ENCODE measurements around the gene PRDM16.
"Not testable (repeated sequence)": the region's sequence is repeated elsewhere in the genome, so short reads cannot be mapped to it uniquely, and the experiment has no call there.

PRDM16 gene

DNA sequence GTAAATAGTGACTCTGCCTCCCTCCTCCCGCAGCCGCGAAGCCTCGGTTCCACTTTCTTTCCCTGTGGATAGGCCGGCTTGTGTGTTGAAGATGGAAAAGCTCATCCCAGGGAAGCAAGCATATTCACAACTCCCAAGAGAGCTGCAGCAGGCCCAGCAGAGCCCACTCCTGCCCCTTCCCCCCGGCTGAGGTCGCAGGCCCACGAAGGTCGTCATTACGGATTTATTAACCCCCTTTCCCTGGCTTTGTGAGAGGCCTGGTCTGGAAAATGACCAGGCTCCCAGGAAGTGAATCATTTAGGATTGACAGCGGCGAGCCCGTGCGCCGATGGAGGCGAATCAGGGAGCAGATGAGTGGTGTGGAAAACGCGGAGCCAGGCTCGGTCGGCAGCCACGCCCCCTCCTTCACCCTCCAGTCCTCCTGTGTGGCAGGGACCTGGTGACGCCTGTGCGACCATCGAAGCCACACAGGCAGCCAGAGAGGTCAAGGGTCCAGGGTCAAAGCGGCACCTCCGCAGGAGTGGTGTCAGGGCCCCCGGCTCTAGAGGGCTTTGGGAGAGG lies 93.4 kb downstream of the PRDM16 start:
- no peak overlapping the region for H3K27ac ChIP-seq (ENCODE audit: low read length)
- no peaks in the 10 kb centered on the region for H4K20me1 ChIP-seq (ENCODE audit: insufficient read depth, low read length)
- H3K4me2 ChIP-seq (ENCODE audit: low read depth, low read length) = no peak overlapping the region
- no peaks in the 10 kb centered on the region for H3K79me2 ChIP-seq (ENCODE audit: low read length)
- H3K9me3 ChIP-seq (replicated peaks; ENCODE audit: insufficient read depth, low read length) = no peaks in the 10 kb centered on the region
- H3K4me1 ChIP-seq (ENCODE audit: low read length) = no peaks in the 10 kb centered on the region
- H3K4me3 ChIP-seq (ENCODE audit: low read length) = no peak overlapping the region
- DNase-seq = no peak
- TF ChIP-seq EZH2phosphoT487 (IDR thresholded peaks at IDR 0.05; ENCODE audit: low read length) (no peak), EZH2 (optimal IDR thresholded peaks at IDR 0.05; ENCODE audit: low read depth, low read length) (no peak)
- TF ChIP-seq, protein P1, sequence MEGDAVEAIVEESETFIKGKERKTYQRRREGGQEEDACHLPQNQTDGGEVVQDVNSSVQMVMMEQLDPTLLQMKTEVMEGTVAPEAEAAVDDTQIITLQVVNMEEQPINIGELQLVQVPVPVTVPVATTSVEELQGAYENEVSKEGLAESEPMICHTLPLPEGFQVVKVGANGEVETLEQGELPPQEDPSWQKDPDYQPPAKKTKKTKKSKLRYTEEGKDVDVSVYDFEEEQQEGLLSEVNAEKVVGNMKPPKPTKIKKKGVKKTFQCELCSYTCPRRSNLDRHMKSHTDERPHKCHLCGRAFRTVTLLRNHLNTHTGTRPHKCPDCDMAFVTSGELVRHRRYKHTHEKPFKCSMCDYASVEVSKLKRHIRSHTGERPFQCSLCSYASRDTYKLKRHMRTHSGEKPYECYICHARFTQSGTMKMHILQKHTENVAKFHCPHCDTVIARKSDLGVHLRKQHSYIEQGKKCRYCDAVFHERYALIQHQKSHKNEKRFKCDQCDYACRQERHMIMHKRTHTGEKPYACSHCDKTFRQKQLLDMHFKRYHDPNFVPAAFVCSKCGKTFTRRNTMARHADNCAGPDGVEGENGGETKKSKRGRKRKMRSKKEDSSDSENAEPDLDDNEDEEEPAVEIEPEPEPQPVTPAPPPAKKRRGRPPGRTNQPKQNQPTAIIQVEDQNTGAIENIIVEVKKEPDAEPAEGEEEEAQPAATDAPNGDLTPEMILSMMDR (IDR thresholded peaks at IDR 0.05; ENCODE audit: low read length) = no peak
- no peaks in the 10 kb centered on the region for H3K36me3 ChIP-seq (replicated peaks; ENCODE audit: insufficient read depth, low read length)
- H3K27me3 ChIP-seq (replicated peaks; ENCODE audit: insufficient read depth, low read length) = peaks cover 81% of the 10 kb centered on the region
- H3K9me2 ChIP-seq (replicated peaks; ENCODE audit: insufficient read depth, low read length) = no peaks in the 10 kb centered on the region
- no peak overlapping the region for H2AFZ ChIP-seq (ENCODE audit: low read length)
- H3F3A ChIP-seq (ENCODE audit: insufficient read depth, low read length) = no peaks in the 10 kb centered on the region
- no peak overlapping the region for H3K9ac ChIP-seq (ENCODE audit: low read length)

DNA sequence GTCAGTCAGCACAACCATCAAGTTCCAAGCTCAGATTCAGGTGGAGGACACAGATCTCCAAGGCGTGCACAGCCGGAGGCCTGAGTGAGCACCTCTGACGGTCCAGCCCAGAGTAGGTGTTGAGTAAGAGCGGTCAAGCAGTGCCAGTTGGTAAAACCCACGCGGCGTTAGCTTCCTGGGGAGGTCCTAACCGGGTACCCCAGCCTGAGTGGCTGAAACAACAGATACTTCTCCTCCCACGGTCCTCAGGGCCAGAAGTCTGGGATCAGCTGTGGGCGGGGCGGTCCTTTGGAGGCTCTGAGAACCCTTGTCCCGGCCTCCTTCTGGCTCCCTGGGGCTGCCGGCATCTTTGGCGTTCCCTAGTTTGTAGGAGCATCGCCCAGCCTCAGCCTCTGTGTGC lies 94.4 kb downstream of the PRDM16 start:
- Histone ChIP-seq H4K20me1 (ENCODE audit: insufficient read depth, low read length) (no peaks in the 10 kb centered on the region), H3F3A (ENCODE audit: insufficient read depth, low read length) (no peaks in the 10 kb centered on the region), H3K27me3 (replicated peaks; ENCODE audit: insufficient read depth, low read length) (peaks cover 73% of the 10 kb centered on the region), H3K9me3 (replicated peaks; ENCODE audit: insufficient read depth, low read length) (no peaks in the 10 kb centered on the region), H3K9me2 (replicated peaks; ENCODE audit: insufficient read depth, low read length) (no peaks in the 10 kb centered on the region), H3K79me2 (ENCODE audit: low read length) (no peaks in the 10 kb centered on the region), H3K27ac (ENCODE audit: low read length) (no peak overlapping the region), H3K4me2 (ENCODE audit: low read depth, low read length) (no peak overlapping the region), H3K9ac (ENCODE audit: low read length) (no peak overlapping the region), H2AFZ (ENCODE audit: low read length) (no peak overlapping the region), H3K4me3 (ENCODE audit: low read length) (no peak overlapping the region), H3K4me1 (ENCODE audit: low read length) (no peaks in the 10 kb centered on the region), H3K36me3 (replicated peaks; ENCODE audit: insufficient read depth, low read length) (no peaks in the 10 kb centered on the region)
- TF ChIP-seq, protein P1 (IDR thresholded peaks at IDR 0.05; ENCODE audit: low read length) = no peak
- TF ChIP-seq EZH2 (optimal IDR thresholded peaks at IDR 0.05; ENCODE audit: low read depth, low read length) (no peak), EZH2phosphoT487 (IDR thresholded peaks at IDR 0.05; ENCODE audit: low read length) (no peak)
- no peak for DNase-seq

DNA sequence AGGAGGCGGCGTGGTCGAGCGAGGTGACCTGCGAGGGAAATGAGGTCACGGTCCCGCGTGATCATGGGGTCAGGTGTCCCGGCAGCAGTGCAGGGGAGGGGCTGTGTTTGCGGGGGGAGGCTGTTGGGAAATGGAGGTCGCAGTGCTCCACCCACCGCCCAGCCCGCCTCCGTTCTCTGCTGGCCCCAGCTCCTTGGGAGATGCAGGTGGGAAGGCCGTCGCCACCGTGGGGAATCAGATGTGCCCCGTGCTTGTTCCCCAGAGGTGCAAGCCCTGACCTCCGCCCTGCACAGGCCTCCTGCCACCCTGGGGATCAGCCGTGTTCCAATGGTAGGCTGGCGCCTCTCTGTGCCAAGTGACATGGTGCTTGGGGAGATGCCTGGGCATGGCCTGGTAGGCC lies 95.7 kb downstream of the PRDM16 start:
- DNase-seq = no peak
- peaks cover 73% of the 10 kb centered on the region for H3K27me3 ChIP-seq (replicated peaks; ENCODE audit: insufficient read depth, low read length)
- no peak overlapping the region for H3K9ac ChIP-seq (ENCODE audit: low read length)
- no peak overlapping the region for H3K4me2 ChIP-seq (ENCODE audit: low read depth, low read length)
- no peaks in the 10 kb centered on the region for H3K9me2 ChIP-seq (replicated peaks; ENCODE audit: insufficient read depth, low read length)
- H3K4me3 ChIP-seq (ENCODE audit: low read length) = no peak overlapping the region
- no peaks in the 10 kb centered on the region for H3K79me2 ChIP-seq (ENCODE audit: low read length)
- no peaks in the 10 kb centered on the region for H4K20me1 ChIP-seq (ENCODE audit: insufficient read depth, low read length)
- H2AFZ ChIP-seq (ENCODE audit: low read length) = no peak overlapping the region
- TF ChIP-seq EZH2 (optimal IDR thresholded peaks at IDR 0.05; ENCODE audit: low read depth, low read length) = no peak
- no peaks in the 10 kb centered on the region for H3K4me1 ChIP-seq (ENCODE audit: low read length)
- no peak overlapping the region for H3K27ac ChIP-seq (ENCODE audit: low read length)
- H3F3A ChIP-seq (ENCODE audit: insufficient read depth, low read length) = no peaks in the 10 kb centered on the region
- no peaks in the 10 kb centered on the region for H3K9me3 ChIP-seq (replicated peaks; ENCODE audit: insufficient read depth, low read length)
- no peaks in the 10 kb centered on the region for H3K36me3 ChIP-seq (replicated peaks; ENCODE audit: insufficient read depth, low read length)

DNA sequence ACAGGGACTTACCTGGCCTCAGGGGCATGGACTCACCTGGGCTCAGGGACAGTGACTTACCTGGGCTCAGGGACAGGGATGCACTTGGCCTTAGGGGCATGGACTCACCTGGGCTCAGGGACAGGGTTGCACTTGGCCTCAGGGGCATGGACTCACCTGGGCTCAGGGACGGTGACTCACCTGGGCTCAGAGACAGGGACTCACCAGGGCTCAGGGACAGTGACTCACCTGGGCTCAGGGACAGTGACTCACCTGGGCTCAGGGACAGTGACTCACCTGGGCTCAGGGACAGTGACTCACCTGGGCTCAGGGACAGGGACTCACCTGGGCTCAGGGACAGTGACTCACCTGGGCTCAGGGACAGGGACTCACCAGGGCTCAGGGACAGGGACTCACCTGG lies 96.2 kb downstream of the PRDM16 start:
- not testable (repeated sequence) for H3K9ac ChIP-seq (ENCODE audit: low read length); H2AFZ ChIP-seq (ENCODE audit: low read length); DNase-seq; H3K4me2 ChIP-seq (ENCODE audit: low read depth, low read length); H3K79me2 ChIP-seq (ENCODE audit: low read length); H3K36me3 ChIP-seq (replicated peaks; ENCODE audit: insufficient read depth, low read length); H3K4me3 ChIP-seq (ENCODE audit: low read length); H3K9me2 ChIP-seq (replicated peaks; ENCODE audit: insufficient read depth, low read length); H3K4me1 ChIP-seq (ENCODE audit: low read length); H3K9me3 ChIP-seq (replicated peaks; ENCODE audit: insufficient read depth, low read length); H3F3A ChIP-seq (ENCODE audit: insufficient read depth, low read length); H4K20me1 ChIP-seq (ENCODE audit: insufficient read depth, low read length); H3K27ac ChIP-seq (ENCODE audit: low read length)
- peaks cover 73% of the 10 kb centered on the region for H3K27me3 ChIP-seq (replicated peaks; ENCODE audit: insufficient read depth, low read length)
